Ishikawa (cell line): Measurements from ENCODE around the gene GPR62.

Experiments
- FOXM1 ChIP-seq: IDR thresholded peaks from 2 replicates; pipeline ENCODE4 v1.6.1; 2012; ENCODE audit warnings: low read depth, borderline replicate concordance
- MAX ChIP-seq: IDR thresholded peaks from 2 replicates; pipeline ENCODE4 v1.6.1; 2012
- REST ChIP-seq: IDR thresholded peaks from 2 replicates; pipeline ENCODE4 v1.6.1; 2012; ENCODE audit warnings: low read depth, mild to moderate bottlenecking
- ZBTB7A ChIP-seq: IDR thresholded peaks from 2 replicates; pipeline ENCODE4 v1.6.1; 2012; ENCODE audit warnings: low read depth

GRCh38 chr3:51969841-51970240, 14.7 kb downstream of the GPR62 start:
- TF ChIP-seq FOXM1 (no peak), REST (no peak), MAX (no peak), ZBTB7A (no peak)
